ENCODE results near the gene SHC3.

DNA sequence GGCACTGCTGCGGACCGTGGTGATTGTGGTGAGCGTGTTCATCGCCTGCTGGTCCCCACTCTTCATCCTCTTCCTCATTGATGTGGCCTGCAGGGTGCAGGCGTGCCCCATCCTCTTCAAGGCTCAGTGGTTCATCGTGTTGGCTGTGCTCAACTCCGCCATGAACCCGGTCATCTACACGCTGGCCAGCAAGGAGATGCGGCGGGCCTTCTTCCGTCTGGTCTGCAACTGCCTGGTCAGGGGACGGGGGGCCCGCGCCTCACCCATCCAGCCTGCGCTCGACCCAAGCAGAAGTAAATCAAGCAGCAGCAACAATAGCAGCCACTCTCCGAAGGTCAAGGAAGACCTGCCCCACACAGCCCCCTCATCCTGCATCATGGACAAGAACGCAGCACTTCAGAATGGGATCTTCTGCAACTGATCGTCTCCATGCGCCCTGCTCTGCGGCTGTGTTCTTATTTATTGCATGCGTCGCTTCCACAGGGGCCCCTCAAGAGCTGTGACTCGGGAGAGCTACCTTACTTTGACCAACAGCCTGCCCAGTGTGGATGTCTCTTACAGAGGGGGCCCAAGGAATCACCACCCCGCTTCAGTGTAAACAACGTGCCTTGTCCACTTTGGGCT is 176.6 kb downstream of the SHC3 start:
- TF ChIP-seq POLR2A (IDR thresholded peaks at IDR 0.05): no peak
- TF ChIP-seq, protein P1, sequence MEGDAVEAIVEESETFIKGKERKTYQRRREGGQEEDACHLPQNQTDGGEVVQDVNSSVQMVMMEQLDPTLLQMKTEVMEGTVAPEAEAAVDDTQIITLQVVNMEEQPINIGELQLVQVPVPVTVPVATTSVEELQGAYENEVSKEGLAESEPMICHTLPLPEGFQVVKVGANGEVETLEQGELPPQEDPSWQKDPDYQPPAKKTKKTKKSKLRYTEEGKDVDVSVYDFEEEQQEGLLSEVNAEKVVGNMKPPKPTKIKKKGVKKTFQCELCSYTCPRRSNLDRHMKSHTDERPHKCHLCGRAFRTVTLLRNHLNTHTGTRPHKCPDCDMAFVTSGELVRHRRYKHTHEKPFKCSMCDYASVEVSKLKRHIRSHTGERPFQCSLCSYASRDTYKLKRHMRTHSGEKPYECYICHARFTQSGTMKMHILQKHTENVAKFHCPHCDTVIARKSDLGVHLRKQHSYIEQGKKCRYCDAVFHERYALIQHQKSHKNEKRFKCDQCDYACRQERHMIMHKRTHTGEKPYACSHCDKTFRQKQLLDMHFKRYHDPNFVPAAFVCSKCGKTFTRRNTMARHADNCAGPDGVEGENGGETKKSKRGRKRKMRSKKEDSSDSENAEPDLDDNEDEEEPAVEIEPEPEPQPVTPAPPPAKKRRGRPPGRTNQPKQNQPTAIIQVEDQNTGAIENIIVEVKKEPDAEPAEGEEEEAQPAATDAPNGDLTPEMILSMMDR (IDR thresholded peaks at IDR 0.05): no peak

All from body of pancreas (tissue), 4 donors.